GM23338 (cell line): ENCODE data around the gene GALNT7. TPM values are rescaled to one million over a fixed set of nuclear protein-coding genes. Genes with fewer than 3 reads are reported as not detected.

Experiments
- ATAC-seq: fragments of 200-7000 bp; cut with Tn5 transposase; 3 replicates; pipeline ENCODE4 v1.9.1; 2020
- DNase-seq: peaks from one replicate; pipeline ENCODE4 v3.0.0-alpha.2; 2015; ENCODE audit warnings: low spot score
- H2AFZ ChIP-seq: fragments of 200-600 bp; sonication (generic); 2 replicates; pipeline ENCODE4 v1.8.0; 2016; ENCODE audit warnings: antibody characterized with exemption, mild to moderate bottlenecking, moderate library complexity
- H3F3A ChIP-seq: fragments of 200-600 bp; sonication (generic); replicated peaks from 2 replicates; pipeline ENCODE4 v1.8.0; 2017; ENCODE audit warnings: antibody characterized with exemption, mixed run types, low read depth
- H3K27ac ChIP-seq: fragments of 200-600 bp; sonication (generic); 2 replicates; pipeline ENCODE4 v1.6.1; 2016; ENCODE audit warnings: low read depth
- H3K27me3 ChIP-seq: fragments of 200-600 bp; sonication (generic); 2 replicates; pipeline ENCODE4 v1.8.0; 2016; ENCODE audit warnings: mild to moderate bottlenecking, mixed run types, moderate library complexity; ENCODE audit not compliant: insufficient read depth
- H3K36me3 ChIP-seq: fragments of 200-600 bp; sonication (generic); 2 replicates; pipeline ENCODE4 v1.8.0; 2016; ENCODE audit warnings: mild to moderate bottlenecking; ENCODE audit not compliant: insufficient read depth
- H3K4me1 ChIP-seq: fragments of 200-600 bp; sonication (generic); 2 replicates; pipeline ENCODE4 v1.8.0; 2016; ENCODE audit warnings: mild to moderate bottlenecking, moderate library complexity; ENCODE audit not compliant: insufficient read depth
- H3K4me2 ChIP-seq: fragments of 200-600 bp; sonication (generic); 2 replicates; pipeline ENCODE4 v1.7.1; 2017; ENCODE audit warnings: mixed run types
- H3K4me3 ChIP-seq: fragments of 200-600 bp; sonication (generic); 2 replicates; pipeline ENCODE4 v1.6.1; 2016; ENCODE audit warnings: mixed run types
- H3K79me2 ChIP-seq: fragments of 200-600 bp; sonication (generic); replicated peaks from 2 replicates; pipeline ENCODE4 v1.8.0; 2017; ENCODE audit warnings: mild to moderate bottlenecking; ENCODE audit not compliant: insufficient read depth
- H3K9me2 ChIP-seq: fragments of 200-600 bp; sonication (generic); 2 replicates; pipeline ENCODE4 v1.8.0; 2017; ENCODE audit not compliant: insufficient read depth
- H4K20me1 ChIP-seq: fragments of 200-600 bp; sonication (generic); replicated peaks from 2 replicates; pipeline ENCODE4 v1.8.0; 2017; ENCODE audit warnings: mild to moderate bottlenecking; ENCODE audit not compliant: insufficient read depth
- H3K27ac Mint-ChIP-seq: 2 replicates; pipeline ENCODE4 v1.8.0; 2020; ENCODE audit warnings: inconsistent platforms, mild to moderate bottlenecking, moderate library complexity, mixed read lengths
- H3K27me3 Mint-ChIP-seq: 3 replicates; pipeline ENCODE4 v1.8.0; 2022; ENCODE audit warnings: low read depth, mild to moderate bottlenecking, moderate library complexity, mixed read lengths, inconsistent platforms; ENCODE audit not compliant: insufficient read depth, poor library complexity
- H3K36me3 Mint-ChIP-seq: 3 replicates; pipeline ENCODE4 v1.8.0; 2021; ENCODE audit warnings: low read depth, mild to moderate bottlenecking, inconsistent platforms, moderate library complexity, mixed read lengths
- H3K4me1 Mint-ChIP-seq: 3 replicates; pipeline ENCODE4 v1.8.0; 2020; ENCODE audit warnings: mild to moderate bottlenecking, inconsistent platforms, mixed read lengths
- H3K4me3 Mint-ChIP-seq: 3 replicates; pipeline ENCODE4 v1.8.0; 2021; ENCODE audit warnings: moderate library complexity, mild to moderate bottlenecking, inconsistent platforms, mixed read lengths
- H3K9me3 Mint-ChIP-seq: 3 replicates; pipeline ENCODE4 v1.8.0; 2020; ENCODE audit warnings: moderate library complexity, mild to moderate bottlenecking, inconsistent platforms, mixed read lengths
- CREB1 ChIP-seq: fragments of 250-450 bp; sonication (Bioruptor Pico); IDR thresholded peaks from 2 replicates; pipeline ENCODE4 v1.5.0; 2020; ENCODE audit warnings: low read depth, mild to moderate bottlenecking, moderate library complexity
- CTCF ChIP-seq, 2 experiments: fragments of 200-600 bp in 1 of 2; sonication (generic) in 1 of 2; conservative IDR thresholded peaks; 2 replicates each; pipeline versions ENCODE4 v1.5.1 to v1.6.1; 2016 to 2017; ENCODE audit warnings: antibody characterized with exemption in 2 of 2, low read depth in 2 of 2, mild to moderate bottlenecking in 2 of 2, moderate library complexity in 1 of 2
- JUNB ChIP-seq: IDR thresholded peaks from one replicate; pipeline ENCODE4 v1.6.1; 2016; ENCODE audit warnings: antibody characterized with exemption; ENCODE audit not compliant: unreplicated experiment
- NANOG ChIP-seq: IDR thresholded peaks from 2 replicates; pipeline ENCODE4 v1.6.1; 2016; ENCODE audit warnings: antibody characterized with exemption, borderline replicate concordance
- STAT1 ChIP-seq: IDR thresholded peaks from one replicate; pipeline ENCODE4 v1.6.1; 2016; ENCODE audit warnings: antibody characterized with exemption; ENCODE audit not compliant: unreplicated experiment
- ZNF114 ChIP-seq: fragments of 250-450 bp; sonication (Bioruptor Pico); IDR thresholded peaks from 2 replicates; pipeline ENCODE4 v1.5.0; 2020; ENCODE audit warnings: mild to moderate bottlenecking, moderate library complexity
- polyA plus RNA-seq: library from polyadenylated mRNA; unstranded; fragments of >200 nt; fragmentation: Nextera tagmentation; extraction: Ambion mirVana; gene quantifications from 2 replicates; pipeline ENCODE4 v1.2.1, GENCODE V29; 2016
- total RNA-seq: library from RNA; depleted of rRNA; stranded (reverse); fragments of >200 nt; shearing (Covaris generic); gene quantifications from 2 replicates; pipeline ENCODE4 v1.2.3, GENCODE V29; 2014
- TF ChIP-seq, protein P1 (sequence below): fragments of 250-450 bp; sonication (Bioruptor Pico); IDR thresholded peaks from 2 replicates; pipeline ENCODE4 v1.5.0; 2020; ENCODE audit warnings: mild to moderate bottlenecking, moderate library complexity
- TF ChIP-seq, protein P2 (sequence below): IDR thresholded peaks from 2 replicates; pipeline ENCODE4 v1.6.1; 2016; ENCODE audit warnings: antibody characterized with exemption
- TF ChIP-seq, protein P3 (sequence below): IDR thresholded peaks from one replicate; pipeline ENCODE4 v1.6.1; 2018; ENCODE audit warnings: antibody characterized with exemption; ENCODE audit not compliant: unreplicated experiment

The GALNT7 gene
- total and polyA plus RNA-seq, 2 experiments from 2014 or later = 31.8 to 72.2 TPM

GRCh38 chr4:173261052-173261451, 92.4 kb downstream of the GALNT7 start (continued):
- no peak for TF ChIP-seq CTCF (conservative IDR thresholded peaks at IDR 0.05; ENCODE audit: low read depth in 2 of 2)
- TF ChIP-seq, protein P1, sequence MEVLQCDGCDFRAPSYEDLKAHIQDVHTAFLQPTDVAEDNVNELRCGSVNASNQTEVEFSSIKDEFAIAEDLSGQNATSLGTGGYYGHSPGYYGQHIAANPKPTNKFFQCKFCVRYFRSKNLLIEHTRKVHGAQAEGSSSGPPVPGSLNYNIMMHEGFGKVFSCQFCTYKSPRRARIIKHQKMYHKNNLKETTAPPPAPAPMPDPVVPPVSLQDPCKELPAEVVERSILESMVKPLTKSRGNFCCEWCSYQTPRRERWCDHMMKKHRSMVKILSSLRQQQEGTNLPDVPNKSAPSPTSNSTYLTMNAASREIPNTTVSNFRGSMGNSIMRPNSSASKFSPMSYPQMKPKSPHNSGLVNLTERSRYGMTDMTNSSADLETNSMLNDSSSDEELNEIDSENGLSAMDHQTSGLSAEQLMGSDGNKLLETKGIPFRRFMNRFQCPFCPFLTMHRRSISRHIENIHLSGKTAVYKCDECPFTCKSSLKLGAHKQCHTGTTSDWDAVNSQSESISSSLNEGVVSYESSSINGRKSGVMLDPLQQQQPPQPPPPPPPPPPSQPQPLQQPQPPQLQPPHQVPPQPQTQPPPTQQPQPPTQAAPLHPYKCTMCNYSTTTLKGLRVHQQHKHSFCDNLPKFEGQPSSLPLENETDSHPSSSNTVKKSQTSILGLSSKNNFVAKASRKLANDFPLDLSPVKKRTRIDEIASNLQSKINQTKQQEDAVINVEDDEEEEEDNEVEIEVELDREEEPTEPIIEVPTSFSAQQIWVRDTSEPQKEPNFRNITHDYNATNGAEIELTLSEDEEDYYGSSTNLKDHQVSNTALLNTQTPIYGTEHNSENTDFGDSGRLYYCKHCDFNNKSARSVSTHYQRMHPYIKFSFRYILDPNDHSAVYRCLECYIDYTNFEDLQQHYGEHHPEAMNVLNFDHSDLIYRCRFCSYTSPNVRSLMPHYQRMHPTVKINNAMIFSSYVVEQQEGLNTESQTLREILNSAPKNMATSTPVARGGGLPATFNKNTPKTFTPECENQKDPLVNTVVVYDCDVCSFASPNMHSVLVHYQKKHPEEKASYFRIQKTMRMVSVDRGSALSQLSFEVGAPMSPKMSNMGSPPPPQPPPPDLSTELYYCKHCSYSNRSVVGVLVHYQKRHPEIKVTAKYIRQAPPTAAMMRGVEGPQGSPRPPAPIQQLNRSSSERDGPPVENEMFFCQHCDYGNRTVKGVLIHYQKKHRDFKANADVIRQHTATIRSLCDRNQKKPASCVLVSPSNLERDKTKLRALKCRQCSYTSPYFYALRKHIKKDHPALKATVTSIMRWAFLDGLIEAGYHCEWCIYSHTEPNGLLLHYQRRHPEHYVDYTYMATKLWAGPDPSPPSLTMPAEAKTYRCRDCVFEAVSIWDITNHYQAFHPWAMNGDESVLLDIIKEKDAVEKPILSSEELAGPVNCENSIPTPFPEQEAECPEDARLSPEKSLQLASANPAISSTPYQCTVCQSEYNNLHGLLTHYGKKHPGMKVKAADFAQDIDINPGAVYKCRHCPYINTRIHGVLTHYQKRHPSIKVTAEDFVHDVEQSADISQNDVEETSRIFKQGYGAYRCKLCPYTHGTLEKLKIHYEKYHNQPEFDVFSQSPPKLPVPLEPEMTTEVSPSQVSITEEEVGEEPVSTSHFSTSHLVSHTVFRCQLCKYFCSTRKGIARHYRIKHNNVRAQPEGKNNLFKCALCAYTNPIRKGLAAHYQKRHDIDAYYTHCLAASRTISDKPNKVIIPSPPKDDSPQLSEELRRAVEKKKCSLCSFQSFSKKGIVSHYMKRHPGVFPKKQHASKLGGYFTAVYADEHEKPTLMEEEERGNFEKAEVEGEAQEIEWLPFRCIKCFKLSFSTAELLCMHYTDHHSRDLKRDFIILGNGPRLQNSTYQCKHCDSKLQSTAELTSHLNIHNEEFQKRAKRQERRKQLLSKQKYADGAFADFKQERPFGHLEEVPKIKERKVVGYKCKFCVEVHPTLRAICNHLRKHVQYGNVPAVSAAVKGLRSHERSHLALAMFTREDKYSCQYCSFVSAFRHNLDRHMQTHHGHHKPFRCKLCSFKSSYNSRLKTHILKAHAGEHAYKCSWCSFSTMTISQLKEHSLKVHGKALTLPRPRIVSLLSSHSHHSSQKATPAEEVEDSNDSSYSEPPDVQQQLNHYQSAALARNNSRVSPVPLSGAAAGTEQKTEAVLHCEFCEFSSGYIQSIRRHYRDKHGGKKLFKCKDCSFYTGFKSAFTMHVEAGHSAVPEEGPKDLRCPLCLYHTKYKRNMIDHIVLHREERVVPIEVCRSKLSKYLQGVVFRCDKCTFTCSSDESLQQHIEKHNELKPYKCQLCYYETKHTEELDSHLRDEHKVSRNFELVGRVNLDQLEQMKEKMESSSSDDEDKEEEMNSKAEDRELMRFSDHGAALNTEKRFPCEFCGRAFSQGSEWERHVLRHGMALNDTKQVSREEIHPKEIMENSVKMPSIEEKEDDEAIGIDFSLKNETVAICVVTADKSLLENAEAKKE (CRISPR knock-in tag) = no peak
- TF ChIP-seq CREB1 (CRISPR knock-in tag) = no peak
- no peak for TF ChIP-seq JUNB
- no peak for TF ChIP-seq STAT1

DNA sequence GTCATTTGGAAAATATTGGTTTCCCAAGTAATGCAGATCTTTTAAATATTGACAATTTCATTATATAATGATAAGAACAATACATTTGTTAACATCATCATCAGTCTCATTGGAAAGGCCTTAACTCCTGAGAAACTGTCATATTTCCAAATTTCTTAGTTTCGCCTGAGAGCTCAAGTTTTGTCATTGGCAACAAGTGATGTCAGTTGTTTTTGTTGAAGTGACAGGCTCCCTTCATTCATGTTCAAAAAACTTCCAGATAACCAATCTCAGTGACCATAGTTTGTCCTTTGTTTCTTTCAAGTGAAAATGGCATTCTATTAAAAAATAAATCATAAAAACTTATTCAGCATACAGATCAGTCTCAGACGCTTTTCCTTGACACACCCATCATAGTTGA, 93.8 kb downstream of the GALNT7 start:
- Histone ChIP-seq H3K4me1 (peaks cover 3% of the 10 kb centered on the region; the same call in 1 of the 2 replicates), H3K79me2 (peaks cover 83% of the 10 kb centered on the region), H3K4me2 (no peak overlapping the region), H3K9me2 (no peaks in the 10 kb centered on the region), H3K4me3 (no peak overlapping the region), H4K20me1 (no peaks in the 10 kb centered on the region; the same call in 1 of the 2 replicates), H3K27me3 (no peaks in the 10 kb centered on the region), H3F3A (no peaks in the 10 kb centered on the region), H3K36me3 (no peaks in the 10 kb centered on the region), H3K27ac (no peak overlapping the region), H2AFZ (no peak overlapping the region)
- H3K27me3 Mint-ChIP-seq = peaks cover 7% of the 10 kb centered on the region
- ATAC-seq (no peak), DNase-seq (no peak)
- H3K9me3 Mint-ChIP-seq = no peaks in the 10 kb centered on the region
- H3K36me3 Mint-ChIP-seq = no peaks in the 10 kb centered on the region
- no peak overlapping the region for H3K4me3 Mint-ChIP-seq
- H3K27ac Mint-ChIP-seq = no peak overlapping the region
- peaks cover 38% of the 10 kb centered on the region for H3K4me1 Mint-ChIP-seq
- TF ChIP-seq JUNB = no peak
- TF ChIP-seq, protein P2, sequence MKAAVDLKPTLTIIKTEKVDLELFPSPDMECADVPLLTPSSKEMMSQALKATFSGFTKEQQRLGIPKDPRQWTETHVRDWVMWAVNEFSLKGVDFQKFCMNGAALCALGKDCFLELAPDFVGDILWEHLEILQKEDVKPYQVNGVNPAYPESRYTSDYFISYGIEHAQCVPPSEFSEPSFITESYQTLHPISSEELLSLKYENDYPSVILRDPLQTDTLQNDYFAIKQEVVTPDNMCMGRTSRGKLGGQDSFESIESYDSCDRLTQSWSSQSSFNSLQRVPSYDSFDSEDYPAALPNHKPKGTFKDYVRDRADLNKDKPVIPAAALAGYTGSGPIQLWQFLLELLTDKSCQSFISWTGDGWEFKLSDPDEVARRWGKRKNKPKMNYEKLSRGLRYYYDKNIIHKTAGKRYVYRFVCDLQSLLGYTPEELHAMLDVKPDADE = no peak
- no peak for TF ChIP-seq ZNF114 (CRISPR knock-in tag)
- TF ChIP-seq NANOG = no peak
- TF ChIP-seq, protein P3, sequence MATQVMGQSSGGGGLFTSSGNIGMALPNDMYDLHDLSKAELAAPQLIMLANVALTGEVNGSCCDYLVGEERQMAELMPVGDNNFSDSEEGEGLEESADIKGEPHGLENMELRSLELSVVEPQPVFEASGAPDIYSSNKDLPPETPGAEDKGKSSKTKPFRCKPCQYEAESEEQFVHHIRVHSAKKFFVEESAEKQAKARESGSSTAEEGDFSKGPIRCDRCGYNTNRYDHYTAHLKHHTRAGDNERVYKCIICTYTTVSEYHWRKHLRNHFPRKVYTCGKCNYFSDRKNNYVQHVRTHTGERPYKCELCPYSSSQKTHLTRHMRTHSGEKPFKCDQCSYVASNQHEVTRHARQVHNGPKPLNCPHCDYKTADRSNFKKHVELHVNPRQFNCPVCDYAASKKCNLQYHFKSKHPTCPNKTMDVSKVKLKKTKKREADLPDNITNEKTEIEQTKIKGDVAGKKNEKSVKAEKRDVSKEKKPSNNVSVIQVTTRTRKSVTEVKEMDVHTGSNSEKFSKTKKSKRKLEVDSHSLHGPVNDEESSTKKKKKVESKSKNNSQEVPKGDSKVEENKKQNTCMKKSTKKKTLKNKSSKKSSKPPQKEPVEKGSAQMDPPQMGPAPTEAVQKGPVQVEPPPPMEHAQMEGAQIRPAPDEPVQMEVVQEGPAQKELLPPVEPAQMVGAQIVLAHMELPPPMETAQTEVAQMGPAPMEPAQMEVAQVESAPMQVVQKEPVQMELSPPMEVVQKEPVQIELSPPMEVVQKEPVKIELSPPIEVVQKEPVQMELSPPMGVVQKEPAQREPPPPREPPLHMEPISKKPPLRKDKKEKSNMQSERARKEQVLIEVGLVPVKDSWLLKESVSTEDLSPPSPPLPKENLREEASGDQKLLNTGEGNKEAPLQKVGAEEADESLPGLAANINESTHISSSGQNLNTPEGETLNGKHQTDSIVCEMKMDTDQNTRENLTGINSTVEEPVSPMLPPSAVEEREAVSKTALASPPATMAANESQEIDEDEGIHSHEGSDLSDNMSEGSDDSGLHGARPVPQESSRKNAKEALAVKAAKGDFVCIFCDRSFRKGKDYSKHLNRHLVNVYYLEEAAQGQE = no peak
